H9 (cell line): ENCODE measurements around the gene CDC42EP3. TPM values are rescaled to one million over a fixed set of nuclear protein-coding genes. Genes with fewer than 3 reads are reported as not detected.

Experiments
- DNase-seq: peaks from one replicate; pipeline ENCODE4 v3.0.0-alpha.2; 2017
- H2AFZ ChIP-seq: one replicate; pipeline ENCODE4 v1.6.1; 2013; ENCODE audit warnings: mild to moderate bottlenecking, low read length, control low read depth, moderate library complexity
- H2AK5ac ChIP-seq: 2 replicates; pipeline ENCODE4 v1.6.1; 2013; ENCODE audit warnings: low read length, control low read depth, mixed read lengths; ENCODE audit not compliant: insufficient read length
- H2BK120ac ChIP-seq: one replicate; pipeline ENCODE4 v1.6.1; 2013; ENCODE audit warnings: low read depth, mild to moderate bottlenecking, low read length, control low read depth, inconsistent platforms; ENCODE audit not compliant: poor library complexity, severe bottlenecking
- H2BK12ac ChIP-seq: 2 replicates; pipeline ENCODE4 v1.6.1; 2013; ENCODE audit warnings: low read length, control low read depth, mixed read lengths, low read depth; ENCODE audit not compliant: insufficient read length
- H2BK15ac ChIP-seq: 2 replicates; pipeline ENCODE4 v1.6.1; 2013; ENCODE audit warnings: low read depth, low read length, control low read depth
- H2BK20ac ChIP-seq: one replicate; pipeline ENCODE4 v1.6.1; 2013; ENCODE audit warnings: low read depth, mild to moderate bottlenecking, low read length, control low read depth, inconsistent platforms; ENCODE audit not compliant: poor library complexity, severe bottlenecking
- H2BK5ac ChIP-seq: 2 replicates; pipeline ENCODE4 v1.6.1; 2013; ENCODE audit warnings: low read length, control low read depth, mixed read lengths; ENCODE audit not compliant: insufficient read length
- H3K14ac ChIP-seq: 2 replicates; pipeline ENCODE4 v1.6.1; 2013; ENCODE audit warnings: low read length, control low read depth; ENCODE audit not compliant: insufficient read depth
- H3K18ac ChIP-seq: 2 replicates; pipeline ENCODE4 v1.6.1; 2013; ENCODE audit warnings: low read depth, mild to moderate bottlenecking, mixed read lengths, low read length, control low read depth; ENCODE audit not compliant: insufficient read length
- H3K23ac ChIP-seq: 2 replicates; pipeline ENCODE4 v1.6.1; 2013; ENCODE audit warnings: low read length, control low read depth, mixed read lengths, low read depth; ENCODE audit not compliant: insufficient read length
- H3K23me2 ChIP-seq: 2 replicates; pipeline ENCODE4 v1.6.1; 2013; ENCODE audit warnings: low read depth, mild to moderate bottlenecking, mixed read lengths, low read length, control low read depth; ENCODE audit not compliant: insufficient read length, poor library complexity, severe bottlenecking
- H3K27ac ChIP-seq: 2 replicates; pipeline ENCODE4 v1.5.1; 2013; ENCODE audit warnings: low read length, control low read depth, mixed read lengths, low read depth; ENCODE audit not compliant: insufficient read length
- H3K27me3 ChIP-seq: 2 replicates; pipeline ENCODE4 v1.6.1; 2013; ENCODE audit warnings: low read length, control low read depth, inconsistent platforms; ENCODE audit not compliant: insufficient read depth
- H3K4ac ChIP-seq: 2 replicates; pipeline ENCODE4 v1.6.1; 2013; ENCODE audit warnings: low read depth, mild to moderate bottlenecking, control low read depth, inconsistent platforms, low read length, moderate library complexity
- H3K4me1 ChIP-seq: 2 replicates; pipeline ENCODE4 v1.6.1; 2013; ENCODE audit warnings: low read length, control low read depth, inconsistent platforms; ENCODE audit not compliant: insufficient read depth
- H3K4me2 ChIP-seq: 2 replicates; pipeline ENCODE4 v1.6.1; 2013; ENCODE audit warnings: low read length, control low read depth, mixed read lengths; ENCODE audit not compliant: insufficient read length, insufficient read depth
- H3K56ac ChIP-seq: 2 replicates; pipeline ENCODE4 v1.6.1; 2013; ENCODE audit warnings: low read depth, mild to moderate bottlenecking, mixed read lengths, low read length, control low read depth; ENCODE audit not compliant: insufficient read length
- H3K79me1 ChIP-seq: 2 replicates; pipeline ENCODE4 v1.6.1; 2013; ENCODE audit warnings: low read depth, mild to moderate bottlenecking, moderate library complexity, low read length, control low read depth, inconsistent platforms; ENCODE audit not compliant: insufficient read depth, poor library complexity, severe bottlenecking
- H3K79me2 ChIP-seq: 2 replicates; pipeline ENCODE4 v1.6.1; 2013; ENCODE audit warnings: low read length, control low read depth, inconsistent platforms; ENCODE audit not compliant: insufficient read depth
- H3K9ac ChIP-seq: 2 replicates; pipeline ENCODE4 v1.6.1; 2013; ENCODE audit warnings: low read length, control low read depth, mixed read lengths; ENCODE audit not compliant: insufficient read length; ENCODE audit errors: extremely low read depth
- H3K9me3 ChIP-seq: one replicate; pipeline ENCODE4 v1.6.1; 2013; ENCODE audit warnings: low read depth, low read length, inconsistent platforms; ENCODE audit not compliant: control insufficient read depth
- H3T11ph ChIP-seq: one replicate; pipeline ENCODE4 v1.6.1; 2013; ENCODE audit warnings: mild to moderate bottlenecking, low read length, control low read depth, inconsistent platforms
- H4K20me1 ChIP-seq: one replicate; pipeline ENCODE4 v1.6.1; 2013; ENCODE audit not compliant: control insufficient read depth, insufficient read length, insufficient read depth
- H4K5ac ChIP-seq: 2 replicates; pipeline ENCODE4 v1.6.1; 2013; ENCODE audit warnings: low read depth, mild to moderate bottlenecking, mixed read lengths, low read length, control low read depth; ENCODE audit not compliant: insufficient read length
- H4K8ac ChIP-seq: replicated peaks from 2 replicates; pipeline ENCODE4 v1.6.1; 2013; ENCODE audit warnings: low read length, control low read depth, mixed read lengths, low read depth; ENCODE audit not compliant: insufficient read length
- H4K91ac ChIP-seq: 2 replicates; pipeline ENCODE4 v1.6.1; 2013; ENCODE audit warnings: low read depth, mild to moderate bottlenecking, moderate library complexity, mixed read lengths, low read length, control low read depth; ENCODE audit not compliant: insufficient read length
- H3K27ac Mint-ChIP-seq, 3 experiments: 2 replicates in 2 of 3; 3 replicates in 1 of 3; pipeline ENCODE4 v1.8.0; 2020 to 2021; ENCODE audit warnings: mixed read lengths in 3 of 3, mild to moderate bottlenecking in 1 of 3, moderate library complexity in 1 of 3
- H3K27me3 Mint-ChIP-seq: 2 replicates; pipeline ENCODE4 v1.8.0; 2021; ENCODE audit warnings: low read depth, mild to moderate bottlenecking, moderate library complexity, mixed read lengths
- H3K36me3 Mint-ChIP-seq, 3 experiments: 2 replicates in 2 of 3; 3 replicates in 1 of 3; pipeline ENCODE4 v1.8.0; 2020 to 2021; ENCODE audit warnings: low read depth in 3 of 3, mixed read lengths in 3 of 3; ENCODE audit not compliant: insufficient read depth in 1 of 3
- H3K4me1 Mint-ChIP-seq, 2 experiments: 2 replicates each; pipeline ENCODE4 v1.8.0; 2020; ENCODE audit warnings: mixed read lengths in 2 of 2
- H3K4me3 Mint-ChIP-seq, 2 experiments: 2 replicates in 1 of 2; 3 replicates in 1 of 2; pipeline ENCODE4 v1.8.0; 2020 to 2021; ENCODE audit warnings: mild to moderate bottlenecking in 2 of 2, mixed read lengths in 2 of 2, moderate library complexity in 1 of 2
- H3K9me3 Mint-ChIP-seq, 2 experiments: 2 replicates in 1 of 2; 3 replicates in 1 of 2; pipeline ENCODE4 v1.8.0; 2020; ENCODE audit warnings: mild to moderate bottlenecking in 2 of 2, mixed read lengths in 2 of 2, moderate library complexity in 1 of 2
- WGBS: extraction: QIAGEN DNeasy Blood & Tissue Kit; methylation state at CpG from one replicate; pipeline ENCODE4 v1.1.7; 2013; ENCODE audit warnings: missing lambda C conversion rate, low lambda C conversion rate, mixed read lengths; ENCODE audit not compliant: insufficient read length; ENCODE audit errors: extremely low coverage; 5-methylcytosine and 5-hydroxymethylcytosine counted together
- total RNA-seq: library from RNA; stranded (reverse); gene quantifications from 2 replicates; pipeline ENCODE4 v1.2.1, GENCODE V29; 2021
- TF ChIP-seq, protein P1 (sequence below): fragments of 200-600 bp; sonication (generic); conservative IDR thresholded peaks from 3 replicates; pipeline ENCODE4 v1.8.0; 2021; ENCODE audit warnings: antibody characterized with exemption, mild to moderate bottlenecking

CDC42EP3 gene
- total RNA-seq, 1 experiment from 2014 or later = 61.5 TPM

DNA sequence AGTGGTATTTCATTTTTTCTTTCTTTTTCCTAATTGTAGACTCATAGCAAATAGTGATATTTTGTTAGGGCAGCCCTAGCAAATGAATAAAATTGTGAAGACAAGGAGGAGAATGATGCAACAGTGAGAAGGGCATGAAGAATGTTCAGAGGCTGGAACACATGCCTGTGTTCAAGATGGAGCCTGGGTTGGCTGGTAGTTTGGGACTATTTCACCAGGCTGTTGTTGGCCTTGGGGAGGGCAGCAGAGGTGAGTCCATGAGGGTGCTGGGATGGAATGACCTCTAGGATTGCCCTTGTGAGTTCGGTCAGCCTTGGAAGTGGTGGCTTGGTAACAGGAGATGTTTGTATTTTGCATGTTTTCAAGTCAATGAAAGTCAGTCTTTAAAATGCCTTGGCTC is 10.1 kb upstream of the CDC42EP3 start:
- Mint-ChIP-seq H3K27ac (no peak overlapping the region), H3K4me1 (peaks cover 11 to 20% of the 10 kb centered on the region in 2 experiments), H3K27me3 (no peaks in the 10 kb centered on the region; the same call in 1 of the 2 replicates), H3K36me3 (no peaks in the 10 kb centered on the region), H3K4me3 (no peak overlapping the region), H3K9me3 (no peaks in the 10 kb centered on the region)
- Histone ChIP-seq H3K4me1 (no peaks in the 10 kb centered on the region; the same call in 1 of the 2 replicates), H3K56ac (no peak overlapping the region), H3K9me3 (no peaks in the 10 kb centered on the region), H2BK5ac (no peak overlapping the region), H4K91ac (no peak overlapping the region), H4K5ac (no peak overlapping the region), H4K20me1 (no peaks in the 10 kb centered on the region), H3K79me2 (no peaks in the 10 kb centered on the region), H3K9ac (no peak overlapping the region), H3K4ac (no peak overlapping the region), H3K23ac (no peak overlapping the region), H2AFZ (no peak overlapping the region), H3K18ac (no peak overlapping the region), H3K4me2 (no peak overlapping the region), H3K23me2 (no peaks in the 10 kb centered on the region), H3K27ac (no peak overlapping the region), H3K14ac (no peak overlapping the region), H4K8ac (no peak overlapping the region), H2BK20ac (no peak overlapping the region), H2AK5ac (no peak overlapping the region), H3K27me3 (no peaks in the 10 kb centered on the region), H2BK15ac (no peak overlapping the region), H2BK12ac (no peak overlapping the region), H3K79me1 (no peaks in the 10 kb centered on the region), H3T11ph (no peak overlapping the region), H2BK120ac (no peak overlapping the region)
- TF ChIP-seq, protein P1, sequence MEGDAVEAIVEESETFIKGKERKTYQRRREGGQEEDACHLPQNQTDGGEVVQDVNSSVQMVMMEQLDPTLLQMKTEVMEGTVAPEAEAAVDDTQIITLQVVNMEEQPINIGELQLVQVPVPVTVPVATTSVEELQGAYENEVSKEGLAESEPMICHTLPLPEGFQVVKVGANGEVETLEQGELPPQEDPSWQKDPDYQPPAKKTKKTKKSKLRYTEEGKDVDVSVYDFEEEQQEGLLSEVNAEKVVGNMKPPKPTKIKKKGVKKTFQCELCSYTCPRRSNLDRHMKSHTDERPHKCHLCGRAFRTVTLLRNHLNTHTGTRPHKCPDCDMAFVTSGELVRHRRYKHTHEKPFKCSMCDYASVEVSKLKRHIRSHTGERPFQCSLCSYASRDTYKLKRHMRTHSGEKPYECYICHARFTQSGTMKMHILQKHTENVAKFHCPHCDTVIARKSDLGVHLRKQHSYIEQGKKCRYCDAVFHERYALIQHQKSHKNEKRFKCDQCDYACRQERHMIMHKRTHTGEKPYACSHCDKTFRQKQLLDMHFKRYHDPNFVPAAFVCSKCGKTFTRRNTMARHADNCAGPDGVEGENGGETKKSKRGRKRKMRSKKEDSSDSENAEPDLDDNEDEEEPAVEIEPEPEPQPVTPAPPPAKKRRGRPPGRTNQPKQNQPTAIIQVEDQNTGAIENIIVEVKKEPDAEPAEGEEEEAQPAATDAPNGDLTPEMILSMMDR = no peak
- DNase-seq = no peak
- no CpG with 5 or more reads among the region's 1 CpG for WGBS
